GM21723 (cell line): ENCODE results near the gene PGGT1B.
A peak's percentile ranks its signal among the peaks of the same experiment; 100 is the strongest.

Experiments
- ATAC-seq: cut with Tn5 transposase; IDR thresholded peaks from one replicate; pipeline ENCODE4 v1.9.1; 2021; ENCODE audit warnings: mild to moderate bottlenecking, moderate library complexity; ENCODE audit not compliant: unreplicated experiment

PGGT1B gene

DNA sequence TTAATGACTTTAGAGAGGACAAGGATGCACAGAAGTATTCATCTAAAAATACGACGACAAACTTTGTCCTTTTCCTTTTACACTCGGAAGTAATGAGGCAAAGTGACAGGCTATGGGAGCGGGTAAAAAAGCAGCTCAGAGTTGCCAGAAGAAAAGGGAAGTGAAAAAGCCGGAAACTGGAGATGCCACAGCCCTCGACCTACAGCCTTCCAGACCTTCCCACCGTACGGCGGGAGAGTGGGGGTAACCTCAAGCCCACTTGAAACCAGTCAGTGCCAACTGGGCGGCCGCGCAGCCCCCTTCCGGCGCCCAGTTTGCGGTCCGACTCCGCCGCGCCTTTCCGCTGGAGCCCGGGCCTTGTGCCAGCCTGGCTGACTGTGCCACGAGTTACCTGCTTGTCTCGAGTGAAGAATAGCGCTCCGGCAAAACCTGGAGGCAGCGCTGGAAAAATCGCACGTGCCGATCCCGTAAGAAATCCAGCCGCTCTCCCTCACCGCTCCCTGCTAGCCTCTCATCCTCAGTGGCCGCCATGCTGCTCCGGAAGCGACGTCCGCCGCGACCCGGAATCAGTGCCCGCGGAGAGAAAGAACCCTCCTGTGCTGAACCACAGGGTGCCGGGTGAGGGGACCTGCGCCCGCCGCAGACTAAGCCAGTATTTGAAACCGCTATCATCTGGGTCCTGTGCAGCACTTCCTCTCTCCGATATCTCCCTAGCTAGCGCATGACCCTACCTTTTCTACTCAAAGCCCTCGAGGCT lies at the start of gene PGGT1B:
Gene PGGT1B (minus strand): TSS at position 557 of the 757 bp plus-strand sequence. CDS start 26 bp downstream, at position 531.
- ATAC-seq: peak; percentile 93

DNA sequence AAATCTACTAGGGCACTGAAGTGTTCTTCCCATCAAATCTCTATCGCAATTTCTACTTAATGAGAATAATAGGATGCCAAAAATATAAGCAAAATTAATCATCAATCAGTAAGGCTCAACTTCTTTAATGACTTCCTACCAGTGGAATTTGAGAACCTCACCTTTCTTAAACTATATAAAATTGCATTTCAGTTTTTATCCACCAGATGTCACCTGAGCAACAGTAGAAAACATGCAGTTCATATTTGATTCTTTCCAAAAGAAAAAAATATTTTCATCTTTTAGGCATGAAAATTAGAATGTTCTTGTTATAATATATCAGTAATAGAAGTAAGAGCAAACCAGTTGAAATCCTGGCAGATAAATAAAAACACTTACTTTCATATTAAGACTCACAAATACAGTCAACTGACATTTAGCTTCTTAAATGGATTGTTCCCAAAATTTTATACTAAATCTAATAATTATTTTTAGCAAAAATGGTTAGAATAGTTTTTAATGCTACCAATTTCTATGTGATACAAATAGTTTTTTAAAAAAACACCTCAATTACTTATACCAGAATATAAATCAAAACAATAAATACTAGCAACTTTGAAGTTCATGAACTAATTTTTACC lies 47.2 kb upstream of the PGGT1B start:
- no peak for ATAC-seq

DNA sequence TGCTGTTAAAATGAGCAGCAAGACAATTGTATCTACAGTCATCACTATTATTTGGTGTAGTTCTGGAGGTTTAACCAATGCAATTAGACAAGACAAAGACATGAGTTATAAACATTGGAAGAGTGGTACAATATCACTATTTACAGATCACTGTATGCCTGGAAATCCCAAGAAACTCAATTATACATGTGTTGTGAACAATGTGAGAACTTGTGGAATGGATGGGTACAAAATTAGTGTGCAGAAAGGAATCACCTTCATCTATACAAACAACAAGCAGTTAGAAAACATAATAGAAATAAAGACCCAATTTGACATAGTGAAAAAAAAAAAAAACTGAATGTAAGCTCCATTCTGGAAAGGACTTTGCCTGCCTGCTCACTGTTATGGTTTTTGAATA lies 46.1 kb upstream of the PGGT1B start:
- no peak for ATAC-seq

DNA sequence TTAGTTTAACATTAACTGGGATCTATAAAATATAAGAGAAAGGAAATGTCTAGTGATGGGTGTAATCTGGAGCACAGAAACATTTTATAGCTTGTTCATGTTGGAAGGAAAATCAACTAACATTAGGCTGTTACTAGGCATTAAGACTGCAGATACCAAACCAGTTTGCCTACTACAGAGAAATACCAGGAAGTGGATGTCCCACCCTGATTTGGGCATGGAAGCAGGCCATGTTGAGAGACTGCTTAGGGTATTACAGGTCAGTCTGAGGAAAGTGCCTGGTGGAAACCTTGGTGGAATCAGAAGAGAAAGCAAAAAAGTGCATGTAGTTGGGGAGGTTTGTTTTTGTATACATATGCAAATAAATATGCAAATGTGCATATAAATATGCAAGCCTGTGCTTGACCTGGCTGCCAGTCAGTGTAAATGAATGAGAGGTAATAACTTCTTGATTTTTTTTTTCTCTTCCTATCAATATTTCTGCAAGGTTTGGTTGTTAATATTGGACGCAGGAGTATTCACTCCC lies 43.4 kb upstream of the PGGT1B start:
- no peak for ATAC-seq

DNA sequence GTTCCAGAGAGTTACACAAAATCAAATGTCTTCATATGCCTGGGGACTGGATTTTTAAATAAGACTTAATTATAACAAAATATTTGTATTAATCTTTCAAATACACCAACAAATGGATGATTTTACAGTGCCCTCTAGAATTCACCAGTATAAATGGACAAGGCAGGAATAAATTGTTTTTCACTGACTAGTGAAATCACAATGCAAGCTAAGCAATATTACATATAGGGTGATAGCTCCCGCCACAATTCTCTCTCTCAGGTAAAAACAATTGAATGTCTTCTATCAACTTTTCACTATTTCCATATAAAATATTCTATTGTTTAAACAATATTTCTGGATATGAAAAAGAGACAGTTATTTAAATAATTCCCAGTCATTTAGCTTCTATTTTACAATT lies 41.8 kb upstream of the PGGT1B start:
- no peak for ATAC-seq

DNA sequence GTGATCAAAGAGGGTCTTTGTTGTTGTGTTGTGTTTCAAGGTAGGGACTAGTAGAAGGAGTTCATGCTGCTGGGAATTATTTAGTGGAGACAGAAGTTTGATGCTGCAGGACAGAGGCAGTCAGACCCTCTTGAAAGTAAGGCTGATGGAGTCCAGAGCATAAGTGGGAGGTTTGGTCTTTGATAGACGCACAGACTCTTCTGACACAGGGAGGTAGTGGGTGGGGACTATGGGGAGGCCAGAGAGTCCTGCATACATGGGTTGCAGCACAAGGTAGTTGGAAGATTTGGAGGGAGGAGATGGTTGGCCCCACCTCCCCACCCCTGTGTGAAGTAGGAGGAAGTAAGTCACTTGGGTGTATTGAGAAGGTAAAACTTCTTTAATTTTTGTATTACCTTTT lies 36.1 kb upstream of the PGGT1B start:
- ATAC-seq: no peak

DNA sequence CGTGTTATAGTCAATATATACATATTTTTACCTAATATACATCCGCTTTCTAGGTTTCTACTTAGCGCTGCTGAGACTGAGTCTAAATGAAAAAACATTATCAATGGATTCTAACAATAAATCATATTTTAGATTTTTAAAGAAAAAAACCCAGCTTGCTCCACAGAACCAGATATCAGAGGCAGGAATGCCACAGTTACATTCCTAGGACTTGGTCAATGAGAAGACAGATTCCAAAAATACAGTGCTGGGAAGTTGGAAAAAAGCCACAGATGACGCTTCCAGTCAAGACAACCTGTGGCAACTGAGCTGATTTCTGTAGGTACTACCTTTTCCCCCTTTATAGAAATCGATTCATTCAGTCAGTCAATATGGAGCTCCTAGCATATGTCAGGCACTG lies 34.4 kb upstream of the PGGT1B start:
- ATAC-seq: no peak

DNA sequence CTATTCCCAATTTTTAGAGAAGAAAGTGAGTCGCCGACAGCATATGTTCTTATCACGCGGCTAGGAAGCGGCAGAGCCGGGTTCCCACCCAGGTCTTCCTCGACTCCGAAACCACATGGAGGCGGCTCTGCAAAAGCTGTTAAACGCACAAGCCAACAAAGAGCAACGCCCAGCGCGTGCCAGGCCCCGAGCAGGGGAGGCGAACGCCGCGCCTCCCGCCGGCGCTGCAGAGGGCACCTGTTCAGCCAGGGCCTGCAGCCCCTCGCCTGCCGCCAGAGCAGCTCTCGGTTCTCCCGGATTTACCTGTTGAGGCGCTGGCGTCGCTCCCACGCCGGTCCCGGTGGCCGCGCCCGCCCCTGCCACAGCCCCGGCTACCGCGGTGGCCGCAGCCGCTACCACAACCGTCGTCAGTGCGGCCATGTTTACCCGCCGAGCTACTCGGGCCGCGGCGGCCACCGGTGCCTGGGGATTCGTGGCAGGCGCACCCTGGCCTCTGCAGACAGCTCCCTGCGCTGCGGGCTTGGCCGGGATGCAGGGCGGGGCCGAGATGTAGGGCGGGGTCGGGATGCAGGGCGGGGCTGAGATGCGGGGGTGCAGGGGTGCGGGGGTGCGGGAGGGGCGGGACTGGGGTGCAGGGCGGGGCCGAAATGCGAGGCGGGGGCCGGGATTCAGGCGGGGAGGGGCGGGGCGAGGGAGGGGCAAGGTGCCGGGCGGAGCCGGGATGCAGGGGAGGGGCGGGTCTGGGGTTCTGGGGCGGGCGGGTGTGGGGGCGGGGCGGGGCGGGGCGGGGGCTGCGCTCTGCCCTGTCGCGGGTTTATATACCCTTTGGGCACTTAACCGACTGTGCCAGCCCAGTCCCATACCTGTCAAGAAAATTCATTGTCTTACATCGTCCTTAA lies 33.7 kb upstream of the PGGT1B start, which contains the start of gene CCDC112:
Gene CCDC112 (minus strand): TSS at position 531 of the 899 bp plus-strand sequence. CDS start 111 bp downstream, at position 420.
- ATAC-seq: peak; percentile 82

DNA sequence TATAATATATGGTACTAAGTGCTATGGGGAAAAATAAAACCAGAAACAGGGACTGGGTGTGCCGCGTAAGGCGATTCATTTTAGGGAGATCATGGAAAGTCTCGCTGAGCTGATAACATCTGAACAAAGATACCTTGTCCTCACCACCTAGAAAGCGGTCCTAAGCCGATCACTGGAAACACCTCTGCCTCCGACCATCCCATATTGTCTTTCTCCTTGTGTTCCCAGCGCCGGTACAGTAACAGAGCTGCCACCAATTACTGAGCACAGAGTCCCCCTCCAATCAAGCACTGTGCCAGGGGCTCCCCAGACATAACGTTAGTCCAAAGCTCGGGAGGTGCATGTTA lies 33.1 kb upstream of the PGGT1B start:
- no peak for ATAC-seq

DNA sequence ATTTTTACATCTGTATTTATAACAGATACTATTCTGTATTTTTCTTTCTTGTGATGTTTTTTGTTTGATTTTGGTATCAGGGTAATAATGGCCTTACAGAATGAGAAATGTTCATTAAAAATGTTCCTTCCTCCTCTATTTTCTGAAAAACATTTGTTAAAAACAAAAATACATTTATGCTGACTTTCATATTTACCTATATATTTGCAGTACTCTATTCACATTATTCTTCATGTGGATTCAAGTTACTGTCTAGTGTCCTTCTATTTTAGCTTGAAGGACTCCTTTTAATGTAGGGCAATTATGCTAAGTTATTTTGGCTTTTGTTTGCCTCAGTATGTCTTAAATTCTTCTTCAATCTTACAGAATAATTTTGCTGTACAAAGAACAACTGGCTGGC lies 28.7 kb upstream of the PGGT1B start:
- no peak for ATAC-seq

DNA sequence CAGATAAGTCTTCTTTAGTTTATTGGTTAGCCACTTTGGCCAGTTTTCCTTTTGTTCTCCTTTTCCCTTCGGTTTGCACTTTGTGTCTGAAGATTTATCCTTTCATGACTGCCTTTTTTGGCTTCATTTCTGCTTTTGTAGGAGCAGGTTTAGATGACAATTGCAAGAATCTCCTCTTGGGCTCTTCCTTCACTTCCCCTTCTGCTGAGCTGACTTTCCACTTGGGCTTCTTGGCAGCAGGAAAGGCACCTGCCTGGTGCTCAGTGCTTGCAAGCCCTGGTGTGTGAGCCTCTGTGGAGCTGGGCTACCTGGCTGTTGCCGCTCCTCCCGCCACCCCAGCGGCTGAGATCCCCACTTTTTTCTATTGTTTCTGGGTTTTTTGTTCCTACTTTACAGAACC lies 26.4 kb upstream of the PGGT1B start:
- no peak for ATAC-seq

DNA sequence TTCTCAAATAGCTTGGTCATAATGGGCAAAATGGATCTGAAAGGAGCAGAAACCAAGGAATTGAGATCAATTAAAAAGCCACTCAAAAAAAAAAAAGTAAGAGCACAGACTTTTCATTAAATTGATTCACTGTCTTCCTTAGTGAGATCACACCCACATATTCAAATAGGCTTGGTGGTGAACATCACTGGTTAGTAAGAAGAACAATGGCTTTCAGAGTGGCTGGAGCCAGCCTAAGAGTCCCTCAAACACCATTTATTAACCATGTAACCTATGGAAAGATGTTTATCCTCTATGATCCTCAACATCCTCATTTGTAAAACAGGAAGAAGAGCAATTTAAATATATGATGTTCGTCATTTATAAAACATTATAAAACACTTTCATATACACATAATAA lies 21.3 kb upstream of the PGGT1B start:
- no peak for ATAC-seq

DNA sequence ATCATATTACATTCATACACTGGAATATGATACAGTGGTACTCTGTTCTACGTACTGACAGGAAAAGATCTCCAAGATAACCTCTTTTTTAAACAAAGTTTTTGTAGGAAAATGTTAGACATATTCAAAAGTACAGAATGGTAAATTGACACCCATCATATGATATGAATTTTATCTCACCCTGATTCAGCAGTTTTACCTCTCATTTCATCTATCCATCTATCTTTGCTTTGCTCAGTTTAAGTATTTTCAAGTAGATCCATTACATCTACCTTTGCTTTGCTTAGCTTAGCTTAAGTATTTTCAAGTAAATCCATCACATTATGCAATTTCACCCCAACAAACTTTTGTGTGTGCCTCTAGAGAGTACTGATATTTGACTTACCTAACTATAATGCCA lies 19.5 kb upstream of the PGGT1B start:
- ATAC-seq: no peak

DNA sequence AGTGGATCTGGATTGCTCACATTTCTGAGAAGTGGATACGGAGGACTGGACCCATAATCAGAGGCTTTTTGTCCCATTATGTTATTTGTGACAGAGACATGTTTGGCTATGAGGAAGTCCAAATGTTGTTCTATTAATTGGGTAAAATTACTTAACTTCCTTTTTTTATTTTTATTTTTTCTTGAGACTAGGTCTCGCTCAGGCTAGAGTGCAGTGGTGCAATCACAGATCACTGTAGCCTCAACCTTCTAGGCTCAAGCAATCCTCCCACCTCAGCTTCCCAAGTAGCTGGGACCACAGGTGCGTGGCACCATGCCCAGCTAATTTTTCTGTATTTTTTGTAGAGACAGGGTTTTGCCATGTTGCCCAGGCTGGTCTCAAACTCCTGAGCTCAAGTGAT lies 11.9 kb upstream of the PGGT1B start:
- ATAC-seq: no peak

DNA sequence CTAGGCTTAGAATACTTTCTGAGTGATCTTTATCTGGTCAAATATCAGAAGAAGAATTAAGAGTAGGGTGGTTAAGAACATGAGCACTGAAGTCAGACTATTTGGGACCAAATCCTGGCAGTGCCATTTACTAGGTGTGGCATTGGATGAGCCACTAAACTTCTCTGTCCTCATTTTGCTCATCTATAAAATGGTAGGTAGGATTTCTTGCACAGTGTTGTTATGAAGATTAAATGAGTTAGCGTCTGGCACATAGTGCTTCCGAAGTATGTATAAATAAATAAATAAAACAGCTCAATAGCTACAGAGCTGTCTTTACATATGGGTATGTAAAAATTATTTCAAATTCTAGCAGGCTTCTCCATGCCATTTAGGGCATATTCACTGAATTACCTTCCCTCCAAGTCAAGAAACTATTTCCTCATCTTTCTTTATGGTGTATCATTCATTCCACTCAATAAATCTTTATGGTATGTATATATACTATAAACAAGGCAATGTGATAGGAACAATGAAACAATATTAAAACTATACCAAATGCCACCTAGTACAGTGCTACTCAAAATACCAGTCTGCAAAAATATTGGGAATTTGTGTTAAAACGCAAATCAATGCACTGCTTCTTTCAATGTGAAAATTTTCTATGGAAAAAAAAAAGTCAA lies 9.8 kb upstream of the PGGT1B start:
- ATAC-seq: no peak

DNA sequence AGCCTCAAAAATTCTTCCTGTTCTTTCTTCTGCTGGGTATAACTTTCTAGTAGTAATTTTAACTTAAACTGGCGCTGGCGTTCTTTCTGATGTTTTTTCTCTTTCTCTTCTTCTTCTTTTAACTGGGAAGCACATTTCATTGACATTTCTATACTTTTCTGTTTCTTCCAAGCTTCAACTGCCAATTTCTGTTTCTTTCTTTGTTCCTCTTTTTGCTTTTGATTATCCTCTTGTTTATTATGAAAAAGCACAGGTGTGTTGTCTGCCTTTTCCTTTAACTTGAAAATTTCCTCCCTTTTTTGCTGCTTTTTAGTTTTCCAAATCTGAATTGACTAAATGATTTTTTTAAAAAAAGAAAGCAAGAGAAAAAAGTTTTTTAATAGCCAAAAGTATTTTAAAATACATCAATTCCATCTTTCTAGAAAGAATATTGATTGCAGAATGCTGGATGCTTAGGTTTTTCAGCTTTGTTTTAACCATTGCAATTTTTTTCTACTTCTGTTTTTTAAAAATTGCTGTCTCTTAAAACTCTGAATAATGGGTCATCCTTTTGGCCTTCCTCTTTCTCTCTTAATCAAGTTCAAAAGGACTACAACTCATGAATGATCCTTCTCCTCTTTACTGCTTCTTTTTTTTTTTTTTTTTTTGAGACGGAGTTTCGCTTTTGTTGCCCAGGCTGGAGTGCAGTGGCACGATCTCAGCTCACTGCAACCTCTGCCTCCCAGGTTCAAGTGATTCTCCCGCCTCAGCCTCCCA lies 8.8 kb upstream of the PGGT1B start:
- peak; percentile 73 for ATAC-seq

DNA sequence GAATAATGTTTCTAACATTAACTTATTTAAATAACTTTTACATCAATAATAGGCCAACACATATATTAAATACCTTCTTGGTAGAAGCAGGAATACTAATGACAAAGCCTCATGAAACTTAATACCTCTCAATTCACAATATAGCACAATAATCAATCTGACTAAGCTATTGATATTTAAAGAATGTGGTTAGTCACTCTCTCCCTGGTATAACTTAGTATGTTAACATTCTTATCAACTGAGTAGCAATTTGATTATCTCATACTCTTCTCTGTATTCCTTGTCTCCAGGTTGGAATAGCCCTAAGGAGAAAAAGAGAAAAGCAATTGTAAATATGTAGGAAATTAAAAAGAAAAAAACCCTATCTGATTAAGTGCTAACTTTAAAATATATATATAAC lies 4.9 kb upstream of the PGGT1B start:
- ATAC-seq: no peak

DNA sequence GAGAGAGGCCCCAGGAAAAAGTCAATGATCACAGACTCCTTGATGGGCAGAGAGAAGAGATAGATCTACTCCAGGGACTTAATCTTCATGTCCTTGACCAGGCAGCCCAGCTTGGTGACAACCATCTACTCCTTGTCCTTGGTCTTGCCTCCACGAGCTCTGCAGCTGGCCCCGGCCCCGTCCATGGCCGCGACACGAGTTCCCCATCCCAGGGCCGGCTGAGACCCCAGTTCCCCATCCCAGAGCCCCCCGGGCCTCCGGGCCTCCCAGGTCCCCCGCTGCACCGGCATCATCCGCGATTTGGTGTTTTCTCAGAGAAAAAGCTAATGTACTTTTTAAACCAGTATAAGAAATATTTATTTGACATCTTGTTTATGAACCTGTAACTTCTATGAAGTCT lies 2.5 kb upstream of the PGGT1B start:
- ATAC-seq: no peak

DNA sequence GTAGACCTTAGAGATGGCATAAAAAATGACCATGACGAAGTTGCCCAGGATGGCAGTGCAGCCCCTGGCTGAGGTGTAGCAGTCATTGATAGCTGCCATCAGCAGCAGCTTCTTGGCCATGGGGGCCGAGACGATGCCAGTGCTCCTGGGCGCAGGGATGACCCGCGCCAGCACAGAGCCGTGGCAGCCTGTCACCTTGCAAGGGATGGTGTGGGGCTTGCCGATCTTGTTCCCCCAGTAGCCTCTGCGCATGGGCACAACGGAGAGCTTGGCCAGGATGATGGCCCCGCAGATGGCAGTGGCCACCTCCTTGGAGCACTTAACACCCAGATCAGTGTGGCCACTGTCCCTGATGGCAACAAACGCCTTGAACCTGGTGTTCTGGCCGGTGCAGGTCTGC lies 2.1 kb upstream of the PGGT1B start:
- no peak for ATAC-seq

DNA sequence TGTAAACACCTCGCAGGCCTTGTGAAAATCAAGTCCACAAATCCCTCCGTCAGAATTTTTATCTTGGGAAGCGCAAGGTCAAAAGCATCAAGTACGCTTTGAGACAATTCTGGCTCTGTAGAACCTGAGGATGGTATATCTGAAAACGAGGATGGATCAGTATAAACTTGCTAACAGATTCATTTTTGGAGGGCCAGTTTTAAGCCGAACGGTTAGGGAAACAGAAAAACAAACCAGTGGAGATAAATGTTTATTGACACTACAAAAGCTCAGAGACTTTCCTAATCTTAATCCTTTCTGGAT lies 352 bp upstream of the PGGT1B start:
- no peak for ATAC-seq

DNA sequence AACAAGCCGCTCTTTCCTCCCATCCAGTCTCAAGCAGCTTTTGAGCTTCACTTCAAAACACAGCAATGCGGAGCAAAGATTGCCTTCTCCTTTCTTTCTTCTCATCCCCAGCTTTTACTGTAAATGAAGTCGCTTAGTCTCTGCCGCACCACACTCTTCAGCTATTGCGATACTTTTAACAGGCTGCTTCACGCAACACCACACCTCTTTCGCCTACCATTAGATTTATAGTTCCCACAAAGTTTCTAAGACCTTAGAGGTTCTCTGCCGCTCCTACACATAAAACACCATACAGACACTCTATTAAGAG lies 711 bp downstream of the PGGT1B start:
- ATAC-seq: peak; percentile 48
